H1 (cell line): ENCODE data around the gene LVRN. TPM values are rescaled to one million over a fixed set of nuclear protein-coding genes. Genes with fewer than 3 reads are reported as not detected.

Experiments
- CTCF ChIA-PET: fragments of 300-600 bp; sonication (Branson Sonifier 250); formaldehyde crosslinking; loops from one replicate; lab custom pipeline; 2021; ENCODE audit not compliant: partially characterized antibody; lab: Charles Lee
- POLR2A ChIA-PET: fragments of 300-600 bp; sonication (Branson Sonifier 250); formaldehyde crosslinking; loops from one replicate; lab custom pipeline; 2021; ENCODE audit warnings: inconsistent platforms; ENCODE audit not compliant: partially characterized antibody; lab: Charles Lee
- DNase-seq, 2 experiments: peaks; one replicate each; pipeline versions ENCODE4 v3.0.0 to v3.0.0-alpha.2; 2010 to 2022; ENCODE audit warnings: low spot score in 2 of 2, low read depth in 1 of 2, mixed read lengths in 1 of 2
- FAIRE-seq: peaks from 2 replicates; lab custom pipeline; 2011; peaks lifted over from hg19 to GRCh38; lab: Jason Lieb, UNC
- H2AFZ ChIP-seq: 2 replicates; pipeline ENCODE4 v1.8.1; 2012; ENCODE audit warnings: low read length, inconsistent platforms
- H2AK5ac ChIP-seq: 2 replicates; pipeline ENCODE4 v1.6.1; 2013; ENCODE audit warnings: low read depth, low read length
- H2BK120ac ChIP-seq: replicated peaks from 2 replicates; pipeline ENCODE3; 2013; ENCODE audit warnings: low read depth, low read length, inconsistent platforms
- H2BK12ac ChIP-seq: 2 replicates; pipeline ENCODE4 v1.6.1; 2013; ENCODE audit warnings: low read depth, low read length
- H2BK15ac ChIP-seq: 2 replicates; pipeline ENCODE4 v1.6.1; 2013; ENCODE audit warnings: low read length
- H2BK20ac ChIP-seq: 2 replicates; pipeline ENCODE4 v1.6.1; 2013; ENCODE audit warnings: low read length
- H2BK5ac ChIP-seq: 2 replicates; pipeline ENCODE4 v1.6.1; 2013; ENCODE audit warnings: low read depth, low read length
- H3K14ac ChIP-seq: 2 replicates; pipeline ENCODE4 v1.6.1; 2013; ENCODE audit warnings: inconsistent platforms; ENCODE audit not compliant: insufficient read length
- H3K18ac ChIP-seq: 2 replicates; pipeline ENCODE4 v1.6.1; 2013; ENCODE audit warnings: low read length; ENCODE audit errors: extremely low read depth
- H3K23ac ChIP-seq: 2 replicates; pipeline ENCODE4 v1.6.1; 2013; ENCODE audit warnings: inconsistent platforms; ENCODE audit not compliant: insufficient read length
- H3K23me2 ChIP-seq: 2 replicates; pipeline ENCODE4 v1.6.1; 2013; ENCODE audit warnings: low read depth, low read length
- H3K27ac ChIP-seq: 2 replicates; pipeline ENCODE4 v1.6.1; 2011; ENCODE audit warnings: low read depth, low read length, inconsistent platforms
- H3K27me3 ChIP-seq, 4 experiments: replicated peaks in 1 of 4; 1 replicate in 1 of 4; 2 replicates in 3 of 4; pipeline versions ENCODE4 v1.6.1 to v1.8.1; 2011 to 2013; ENCODE audit warnings: low read length in 3 of 4, mild to moderate bottlenecking in 3 of 4, inconsistent platforms in 2 of 4, mixed read lengths in 2 of 4, moderate library complexity in 1 of 4; ENCODE audit not compliant: control insufficient read depth in 3 of 4, insufficient read depth in 3 of 4; ENCODE audit errors: extremely low read depth in 1 of 4
- H3K36me3 ChIP-seq, 4 experiments: 2 replicates each; pipeline versions ENCODE4 v1.6.1 to v1.8.1; 2011 to 2013; ENCODE audit warnings: mild to moderate bottlenecking in 4 of 4, low read length in 3 of 4, moderate library complexity in 2 of 4, control low read depth in 1 of 4, inconsistent platforms in 1 of 4; ENCODE audit not compliant: insufficient read depth in 4 of 4, control insufficient read depth in 2 of 4
- H3K4ac ChIP-seq: replicated peaks from 2 replicates; pipeline ENCODE3; 2013; ENCODE audit warnings: low read length, low read depth, mixed read lengths, inconsistent platforms; ENCODE audit not compliant: insufficient read length
- H3K4me1 ChIP-seq, 4 experiments: replicated peaks in 1 of 4; 1 replicate in 1 of 4; 2 replicates in 3 of 4; pipeline versions ENCODE4 v1.6.1 to v1.8.1; 2011 to 2013; ENCODE audit warnings: low read length in 3 of 4, inconsistent platforms in 2 of 4, mixed read lengths in 1 of 4; ENCODE audit not compliant: insufficient read depth in 4 of 4, control insufficient read depth in 3 of 4
- H3K4me2 ChIP-seq, 2 experiments: 2 replicates each; pipeline versions ENCODE4 v1.6.1 to v1.8.1; 2011 to 2013; ENCODE audit warnings: low read depth in 2 of 2, low read length in 2 of 2, control low read depth in 1 of 2, inconsistent platforms in 1 of 2, mild to moderate bottlenecking in 1 of 2; ENCODE audit not compliant: insufficient read depth in 1 of 2
- H3K4me3 ChIP-seq, 4 experiments: fragments of 200-600, 300-600 bp in 1 of 4; sonication (generic), shearing (Covaris generic), sonication (Bioruptor Twin) in 1 of 4; 2 replicates each; pipeline versions ENCODE4 v1.5.1 to v1.8.1; 2011 to 2016; ENCODE audit warnings: low read length in 4 of 4, low read depth in 3 of 4, control low read depth in 2 of 4, inconsistent platforms in 2 of 4, mild to moderate bottlenecking in 2 of 4, mixed read lengths in 1 of 4, moderate library complexity in 1 of 4; ENCODE audit not compliant: insufficient read depth in 2 of 4; ENCODE audit errors: extremely low read depth in 1 of 4
- H3K56ac ChIP-seq: replicated peaks from 2 replicates; pipeline ENCODE3; 2013; ENCODE audit warnings: low read depth, mild to moderate bottlenecking, mixed read lengths, low read length, inconsistent platforms; ENCODE audit not compliant: insufficient read length
- H3K79me1 ChIP-seq: 2 replicates; pipeline ENCODE4 v1.6.1; 2013; ENCODE audit warnings: low read depth, low read length, control low read depth
- H3K79me2 ChIP-seq, 2 experiments: 2 replicates each; pipeline versions ENCODE4 v1.6.1 to v1.8.1; 2012 to 2013; ENCODE audit warnings: low read length in 2 of 2, mild to moderate bottlenecking in 2 of 2, inconsistent platforms in 1 of 2; ENCODE audit not compliant: insufficient read depth in 2 of 2, control insufficient read depth in 1 of 2
- H3K9ac ChIP-seq, 4 experiments: replicated peaks in 1 of 4; 1 replicate in 1 of 4; 2 replicates in 3 of 4; pipeline versions ENCODE4 v1.6.1 to v1.8.1; 2011 to 2013; ENCODE audit warnings: low read depth in 3 of 4, low read length in 3 of 4, control low read depth in 2 of 4, mild to moderate bottlenecking in 2 of 4, moderate library complexity in 2 of 4, inconsistent platforms in 1 of 4; ENCODE audit errors: extremely low read depth in 1 of 4
- H3K9me3 ChIP-seq, 2 experiments: 2 replicates each; pipeline versions ENCODE4 v1.6.1 to v1.8.1; 2012 to 2013; ENCODE audit warnings: mild to moderate bottlenecking in 2 of 2, moderate library complexity in 2 of 2, control low read depth in 1 of 2, inconsistent platforms in 1 of 2, low read depth in 1 of 2, low read length in 1 of 2, mixed read lengths in 1 of 2; ENCODE audit not compliant: insufficient read depth in 2 of 2
- H4K20me1 ChIP-seq, 2 experiments: replicated peaks in 1 of 2; 2 replicates each; pipeline versions ENCODE3 to v1.8.1; 2011 to 2013; ENCODE audit warnings: inconsistent platforms in 2 of 2, low read length in 2 of 2, mild to moderate bottlenecking in 1 of 2; ENCODE audit not compliant: insufficient read depth in 2 of 2, control insufficient read depth in 1 of 2
- H4K5ac ChIP-seq: 2 replicates; pipeline ENCODE4 v1.6.1; 2013; ENCODE audit warnings: low read length, low read depth, mixed read lengths, inconsistent platforms; ENCODE audit not compliant: insufficient read length
- H4K8ac ChIP-seq: 2 replicates; pipeline ENCODE4 v1.8.0; 2013; ENCODE audit warnings: mild to moderate bottlenecking, moderate library complexity, low read length, inconsistent platforms; ENCODE audit not compliant: insufficient read depth; ENCODE audit errors: extremely low read depth
- H4K91ac ChIP-seq: replicated peaks from 2 replicates; pipeline ENCODE3; 2013; ENCODE audit warnings: low read length, mixed read lengths, inconsistent platforms; ENCODE audit not compliant: insufficient read length
- MAX ChIP-seq: IDR thresholded peaks from 2 replicates; pipeline ENCODE4 v1.6.1; 2012; ENCODE audit warnings: inconsistent platforms
- polyA plus RNA-seq, 7 experiments: library from polyadenylated mRNA; depleted of rRNA in 3 of 7; stranded (reverse) in 5 of 7; unstranded in 2 of 7; fragments of >200 nt in 5 of 7; fragments of 200-250 nt in 2 of 7; gene quantifications; 1 replicate in 5 of 7; 2 replicates in 1 of 7; 4 replicates in 1 of 7; pipeline versions ENCODE4 v1.2.1 to v1.2.3, GENCODE V29; 2011 to 2013; ENCODE audit warnings: missing spikeins in 2 of 7, mixed read lengths in 2 of 7
- total RNA-seq: library from RNA; stranded (reverse); fragmentation: NEBNext Ultra II Directional; extraction: Animal tissue kit (Norgen Biotek cat#: 25700); gene quantifications from 2 replicates; pipeline ENCODE4 v1.2.1, GENCODE V29; 2021

LVRN gene
- total and polyA plus RNA-seq, 2 of the 8 experiments (the other 6 are each of a cell fraction or from before 2014, with no cell fraction given): 0.08 to 0.09 TPM

GRCh38 chr5:116042375-116042774 is 80.1 kb downstream of the LVRN start:
- Histone ChIP-seq H3K27ac (no peak overlapping the region), H2BK15ac (no peak overlapping the region), H3K23me2 (no peaks in the 10 kb centered on the region), H2AFZ (no peak overlapping the region), H2BK120ac (no peak overlapping the region), H4K20me1 (no peaks in the 10 kb centered on the region), H2BK12ac (no peak overlapping the region), H3K9me3 (no peaks in the 10 kb centered on the region), H3K27me3 (no peaks in the 10 kb centered on the region), H3K4me1 (peaks cover 0 to 6% (median 0%) of the 10 kb centered on the region in 4 experiments; a peak in 1 of 7 replicates), H3K4me2 (no peak overlapping the region), H2AK5ac (no peak overlapping the region), H3K4ac (no peak overlapping the region), H4K8ac (no peak overlapping the region), H4K91ac (no peak overlapping the region), H2BK5ac (no peak overlapping the region), H3K79me2 (no peaks in the 10 kb centered on the region), H3K36me3 (no peaks in the 10 kb centered on the region), H3K4me3 (no peak overlapping the region), H4K5ac (no peak overlapping the region), H3K79me1 (no peaks in the 10 kb centered on the region), H2BK20ac (no peak overlapping the region), H3K14ac (no peak overlapping the region), H3K23ac (no peak overlapping the region), H3K18ac (no peak overlapping the region), H3K9ac (no peak overlapping the region), H3K56ac (no peak overlapping the region)
- no peak for TF ChIP-seq MAX
- CTCF ChIA-PET: interaction anchor here (1.0 to 1.1 kb wide), 2 partner anchors 12 to 25 kb away, joined by 3 read pairs; no protein-coding TSS in a partner anchor
- FAIRE-seq (no peak), DNase-seq (no peak)
- POLR2A ChIA-PET: no interaction called here
